Ishikawa (cell line): ENCODE results near the gene OSBPL8.
A peak's percentile ranks its signal among the peaks of the same experiment; 100 is the strongest.

Experiments used
- CEBPB ChIP-seq: IDR thresholded peaks from 2 replicates; pipeline ENCODE4 v1.6.1; 2012
- CREB1 ChIP-seq: IDR thresholded peaks from 2 replicates; pipeline ENCODE4 v1.6.1; 2012; ENCODE audit warnings: low read depth
- EGR1 ChIP-seq: IDR thresholded peaks from 2 replicates; pipeline ENCODE4 v1.6.1; 2012
- EP300 ChIP-seq: IDR thresholded peaks from 2 replicates; pipeline ENCODE4 v1.6.1; 2012; ENCODE audit warnings: borderline replicate concordance
- FOXM1 ChIP-seq: IDR thresholded peaks from 2 replicates; pipeline ENCODE4 v1.6.1; 2012; ENCODE audit warnings: low read depth, borderline replicate concordance
- MAX ChIP-seq: IDR thresholded peaks from 2 replicates; pipeline ENCODE4 v1.6.1; 2012
- NFIC ChIP-seq: IDR thresholded peaks from 2 replicates; pipeline ENCODE4 v1.6.1; 2012
- RAD21 ChIP-seq: IDR thresholded peaks from 2 replicates; pipeline ENCODE4 v1.6.1; 2012; ENCODE audit warnings: low read depth
- TAF1 ChIP-seq: IDR thresholded peaks from 2 replicates; pipeline ENCODE4 v1.6.1; 2012; ENCODE audit warnings: low read depth, mild to moderate bottlenecking
- TCF12 ChIP-seq: IDR thresholded peaks from 2 replicates; pipeline ENCODE4 v1.6.1; 2012; ENCODE audit warnings: low read depth
- TEAD4 ChIP-seq: IDR thresholded peaks from 2 replicates; pipeline ENCODE4 v1.6.1; 2012
- USF1 ChIP-seq: IDR thresholded peaks from 2 replicates; pipeline ENCODE4 v1.6.1; 2012
- YY1 ChIP-seq: IDR thresholded peaks from 2 replicates; pipeline ENCODE4 v1.6.1; 2012; ENCODE audit warnings: low read depth
- ZBTB7A ChIP-seq: IDR thresholded peaks from 2 replicates; pipeline ENCODE4 v1.6.1; 2012; ENCODE audit warnings: low read depth
- TF ChIP-seq, protein P1 (sequence below): IDR thresholded peaks from 2 replicates; pipeline ENCODE4 v1.6.1; 2012; ENCODE audit warnings: low read depth, mild to moderate bottlenecking

Gene OSBPL8

GRCh38 chr12:76588881-76589565 is 29.5 kb upstream of the OSBPL8 start:
- TF ChIP-seq ZBTB7A (no peak), YY1 (no peak), TEAD4 (no peak)

GRCh38 chr12:76587428-76588178 is 28.0 kb upstream of the OSBPL8 start:
- TF ChIP-seq USF1: no peak
- TF ChIP-seq NFIC: no peak
- no peak for TF ChIP-seq CREB1
- TF ChIP-seq EP300: no peak
- TF ChIP-seq TCF12: no peak
- no peak for TF ChIP-seq RAD21
- no peak for TF ChIP-seq TAF1
- TF ChIP-seq EGR1: no peak
- TF ChIP-seq TEAD4: no peak
- TF ChIP-seq CEBPB: no peak

DNA sequence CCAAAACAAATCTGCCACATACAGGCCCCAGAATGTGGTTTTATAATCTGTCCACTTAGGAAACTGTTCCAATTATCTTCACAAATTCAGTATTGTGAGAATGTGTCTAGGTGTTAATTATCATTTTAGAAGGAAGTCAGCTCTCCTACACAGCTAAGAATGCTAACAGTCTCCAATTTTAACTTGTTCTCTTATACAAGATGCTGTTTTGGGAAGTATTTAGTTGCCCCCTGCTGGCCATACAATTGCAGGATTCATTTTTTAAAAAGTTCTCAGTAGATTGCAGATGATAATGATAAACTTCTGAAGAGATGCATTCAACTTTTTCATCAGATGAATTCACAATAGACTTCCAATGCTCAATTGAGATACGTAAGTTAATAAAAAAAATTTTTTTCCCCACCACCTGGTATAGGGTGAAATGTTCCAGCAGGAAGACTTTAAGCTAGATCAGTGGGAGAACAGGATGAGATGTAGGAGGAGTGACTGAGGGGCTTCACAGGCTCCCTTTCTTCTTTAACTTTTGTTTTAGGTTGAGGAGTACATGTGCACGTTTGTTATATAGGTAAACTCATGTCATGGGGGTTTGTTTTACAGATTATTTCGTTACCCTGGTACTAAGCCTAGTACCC is 27.3 kb upstream of the OSBPL8 start:
- TF ChIP-seq EP300: no peak
- no peak for TF ChIP-seq MAX
- TF ChIP-seq ZBTB7A: no peak
- TF ChIP-seq YY1: no peak
- no peak for TF ChIP-seq TCF12
- TF ChIP-seq RAD21: peak; percentile 70
- TF ChIP-seq FOXM1: no peak
- TF ChIP-seq CREB1: no peak

- TF ChIP-seq ZBTB7A (no peak), EP300 (no peak), NFIC (no peak), CEBPB (no peak), RAD21 (no peak), TAF1 (no peak), CREB1 (no peak), TCF12 (no peak), EGR1 (no peak), USF1 (no peak), YY1 (no peak), TEAD4 (no peak)
- TF ChIP-seq, protein P1, sequence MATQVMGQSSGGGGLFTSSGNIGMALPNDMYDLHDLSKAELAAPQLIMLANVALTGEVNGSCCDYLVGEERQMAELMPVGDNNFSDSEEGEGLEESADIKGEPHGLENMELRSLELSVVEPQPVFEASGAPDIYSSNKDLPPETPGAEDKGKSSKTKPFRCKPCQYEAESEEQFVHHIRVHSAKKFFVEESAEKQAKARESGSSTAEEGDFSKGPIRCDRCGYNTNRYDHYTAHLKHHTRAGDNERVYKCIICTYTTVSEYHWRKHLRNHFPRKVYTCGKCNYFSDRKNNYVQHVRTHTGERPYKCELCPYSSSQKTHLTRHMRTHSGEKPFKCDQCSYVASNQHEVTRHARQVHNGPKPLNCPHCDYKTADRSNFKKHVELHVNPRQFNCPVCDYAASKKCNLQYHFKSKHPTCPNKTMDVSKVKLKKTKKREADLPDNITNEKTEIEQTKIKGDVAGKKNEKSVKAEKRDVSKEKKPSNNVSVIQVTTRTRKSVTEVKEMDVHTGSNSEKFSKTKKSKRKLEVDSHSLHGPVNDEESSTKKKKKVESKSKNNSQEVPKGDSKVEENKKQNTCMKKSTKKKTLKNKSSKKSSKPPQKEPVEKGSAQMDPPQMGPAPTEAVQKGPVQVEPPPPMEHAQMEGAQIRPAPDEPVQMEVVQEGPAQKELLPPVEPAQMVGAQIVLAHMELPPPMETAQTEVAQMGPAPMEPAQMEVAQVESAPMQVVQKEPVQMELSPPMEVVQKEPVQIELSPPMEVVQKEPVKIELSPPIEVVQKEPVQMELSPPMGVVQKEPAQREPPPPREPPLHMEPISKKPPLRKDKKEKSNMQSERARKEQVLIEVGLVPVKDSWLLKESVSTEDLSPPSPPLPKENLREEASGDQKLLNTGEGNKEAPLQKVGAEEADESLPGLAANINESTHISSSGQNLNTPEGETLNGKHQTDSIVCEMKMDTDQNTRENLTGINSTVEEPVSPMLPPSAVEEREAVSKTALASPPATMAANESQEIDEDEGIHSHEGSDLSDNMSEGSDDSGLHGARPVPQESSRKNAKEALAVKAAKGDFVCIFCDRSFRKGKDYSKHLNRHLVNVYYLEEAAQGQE: no peak
Measured at GRCh38 chr12:76583301-76583700, 23.7 kb upstream of the OSBPL8 start.

DNA sequence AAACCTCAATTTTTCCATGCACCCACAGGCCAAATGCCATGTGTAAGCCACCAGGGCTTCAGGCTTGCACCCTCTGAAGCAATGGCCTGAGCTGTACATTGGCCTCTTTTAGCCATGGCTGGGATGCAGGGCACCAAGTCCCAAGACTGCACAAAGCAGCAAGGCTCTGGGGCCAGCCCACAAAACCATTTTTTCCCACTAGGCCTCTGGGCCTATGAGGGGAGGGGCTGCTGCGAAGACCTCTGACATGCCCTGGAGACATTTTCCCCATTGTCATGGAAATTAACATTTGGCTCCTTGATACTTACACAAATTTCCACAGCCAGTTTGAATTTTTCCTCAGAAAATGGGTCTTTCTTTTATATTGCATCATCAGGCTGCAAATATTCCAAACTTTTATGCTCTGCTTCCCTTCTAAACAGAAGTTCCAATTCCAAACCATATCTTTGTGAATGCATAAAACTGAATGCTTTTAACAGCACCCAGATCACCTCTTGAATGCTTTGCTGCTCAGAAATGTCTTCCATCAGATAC is 14.3 kb upstream of the OSBPL8 start:
- TF ChIP-seq TEAD4 (no peak), USF1 (no peak), CREB1 (no peak), NFIC (no peak), MAX (no peak), ZBTB7A (no peak), CEBPB (no peak), YY1 (no peak), RAD21 (no peak), TCF12 (no peak), EGR1 (no peak), FOXM1 (no peak), EP300 (no peak), TAF1 (no peak)
- TF ChIP-seq, protein P1: no peak
